HG03135 (cell line): ENCODE data around the gene GUCY1A2.
"Not testable (repeated sequence)": the region's sequence is repeated elsewhere in the genome, so short reads cannot be mapped to it uniquely, and the experiment has no call there.

Source experiments
- ATAC-seq: cut with Tn5 transposase; IDR thresholded peaks from one replicate; pipeline ENCODE4 v1.9.1; 2021; ENCODE audit warnings: mild to moderate bottlenecking, moderate library complexity; ENCODE audit not compliant: unreplicated experiment

Gene GUCY1A2

DNA sequence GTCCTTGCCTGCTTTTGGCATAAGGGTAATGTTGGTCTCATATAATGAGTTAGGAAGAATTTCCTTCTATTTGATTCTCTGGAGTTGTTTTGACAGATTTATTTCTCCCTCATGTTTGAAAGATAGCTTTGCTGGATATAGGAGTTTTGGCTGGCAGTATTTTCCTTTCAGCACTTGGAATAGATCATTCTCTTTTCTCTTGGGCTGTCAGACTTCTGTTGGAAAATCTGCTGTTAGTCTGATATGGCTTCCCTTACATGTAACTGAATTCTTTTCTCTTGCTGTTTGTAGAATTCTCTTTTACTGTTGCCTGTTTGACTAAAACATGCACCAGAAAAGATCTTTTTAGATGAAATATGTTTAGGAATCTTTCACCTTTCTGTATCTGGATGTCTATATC is 165.5 kb downstream of the GUCY1A2 start:
- no peak for ATAC-seq

DNA sequence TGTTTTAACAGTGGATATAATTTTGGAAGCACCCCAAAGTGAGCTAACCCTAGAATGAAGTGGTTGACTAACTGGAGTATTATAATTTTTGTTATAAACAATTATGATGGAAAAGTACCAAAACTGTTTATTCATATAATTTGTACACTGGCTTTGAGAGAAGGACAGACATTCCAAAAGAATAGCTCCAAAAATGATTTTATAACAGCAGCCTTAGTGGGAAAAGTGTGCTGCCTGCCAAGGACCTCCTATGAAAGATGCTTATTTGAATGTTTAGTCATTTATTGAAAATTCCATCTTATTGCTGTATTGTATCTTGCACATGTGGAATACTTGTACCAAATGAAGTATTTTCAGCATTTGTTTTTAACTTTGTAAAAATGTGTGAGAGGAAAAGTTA is 169.8 kb downstream of the GUCY1A2 start:
- ATAC-seq = no peak

DNA sequence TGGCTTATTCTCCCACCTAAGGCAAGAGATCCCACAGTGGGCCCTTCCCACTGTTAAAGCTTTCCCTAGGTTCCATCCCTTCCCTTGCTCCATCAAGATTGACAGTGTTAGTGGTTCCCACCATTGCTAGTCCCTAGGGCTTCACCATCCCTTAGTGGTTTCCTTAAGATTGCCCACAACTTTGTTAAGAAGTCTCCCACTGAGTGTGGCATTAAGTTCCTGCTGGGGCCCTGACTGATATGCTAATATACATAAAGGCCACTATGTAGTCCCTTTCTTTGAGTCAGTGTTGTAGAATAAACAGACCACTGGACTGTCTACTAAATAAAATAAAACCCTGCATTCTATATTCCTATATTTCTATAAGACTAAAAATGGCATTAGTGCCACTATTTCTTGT is 176.1 kb downstream of the GUCY1A2 start:
- no peak for ATAC-seq

DNA sequence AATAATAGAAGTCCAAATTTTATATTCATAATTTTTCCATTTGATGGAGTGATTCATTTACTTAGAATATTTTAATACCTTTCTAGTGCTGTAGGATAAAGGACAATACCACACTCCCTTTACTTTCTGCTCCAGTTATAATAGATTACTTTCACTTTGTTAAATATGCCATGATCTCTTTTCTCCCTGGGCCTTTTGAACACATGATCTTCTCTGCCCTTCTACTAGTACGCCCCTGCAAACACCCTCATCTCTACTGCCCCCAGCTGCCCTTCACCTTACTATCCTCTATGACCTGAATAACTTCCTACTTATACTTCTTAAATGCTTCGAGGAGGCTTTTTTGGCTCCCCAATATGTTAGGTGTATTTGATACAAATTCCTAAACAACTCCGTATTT is 177.3 kb downstream of the GUCY1A2 start:
- ATAC-seq = no peak

DNA sequence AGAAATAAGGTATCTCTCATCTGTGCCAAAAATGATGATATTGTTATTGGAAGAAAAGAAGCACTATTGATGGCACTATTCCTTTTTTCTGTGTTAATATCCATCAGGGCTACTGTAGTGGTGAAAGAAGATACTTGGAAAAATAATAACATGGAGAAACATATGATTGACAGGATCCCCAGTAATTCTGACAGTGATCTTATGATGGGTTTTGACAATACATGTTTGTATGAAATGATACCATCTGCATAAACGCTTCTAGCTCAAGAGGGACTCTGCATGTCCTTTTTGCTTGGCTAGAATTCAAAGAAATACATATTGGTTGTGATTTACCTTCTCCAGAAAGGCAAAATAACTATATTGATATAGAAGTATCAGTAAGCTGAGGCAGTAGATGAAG is 178.1 kb downstream of the GUCY1A2 start:
- ATAC-seq = no peak

DNA sequence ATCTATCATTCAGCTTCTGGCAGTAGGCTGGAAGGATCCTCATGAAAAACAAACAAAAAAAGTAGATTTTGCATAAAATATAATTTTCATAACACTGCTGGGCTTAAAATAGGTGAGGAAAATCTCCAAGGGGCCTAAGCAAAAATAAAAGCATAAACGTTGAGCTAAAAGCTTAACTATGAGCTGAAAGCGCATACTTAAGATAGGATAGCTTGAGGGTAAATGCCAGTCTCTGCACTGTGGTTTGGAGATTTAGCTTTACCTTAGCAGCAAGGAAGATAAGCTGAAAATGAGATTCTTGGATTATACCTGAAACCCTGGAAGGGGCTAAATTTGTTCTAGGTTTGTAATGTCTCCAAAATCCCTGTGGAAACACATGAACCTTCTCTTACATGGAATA is 183.7 kb downstream of the GUCY1A2 start:
- no peak for ATAC-seq

DNA sequence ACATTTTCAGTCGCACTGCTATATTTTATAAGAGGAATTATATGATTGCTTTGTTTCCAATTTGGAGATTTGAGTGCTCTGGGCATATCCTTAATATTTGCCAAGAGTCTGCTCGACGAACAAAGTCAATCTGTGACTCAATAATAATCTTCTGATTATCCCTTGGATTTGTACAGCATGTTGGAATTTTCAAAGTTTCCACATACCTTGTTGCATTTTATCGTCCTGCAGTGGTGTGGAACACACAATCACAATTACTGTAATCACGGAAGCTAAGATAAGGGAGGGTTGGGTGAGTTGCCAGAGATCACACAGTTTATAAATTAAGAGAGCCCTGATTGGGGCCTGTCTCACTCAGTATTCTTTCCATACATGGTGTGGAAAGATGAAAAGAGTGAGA is 189.3 kb downstream of the GUCY1A2 start:
- no peak for ATAC-seq

DNA sequence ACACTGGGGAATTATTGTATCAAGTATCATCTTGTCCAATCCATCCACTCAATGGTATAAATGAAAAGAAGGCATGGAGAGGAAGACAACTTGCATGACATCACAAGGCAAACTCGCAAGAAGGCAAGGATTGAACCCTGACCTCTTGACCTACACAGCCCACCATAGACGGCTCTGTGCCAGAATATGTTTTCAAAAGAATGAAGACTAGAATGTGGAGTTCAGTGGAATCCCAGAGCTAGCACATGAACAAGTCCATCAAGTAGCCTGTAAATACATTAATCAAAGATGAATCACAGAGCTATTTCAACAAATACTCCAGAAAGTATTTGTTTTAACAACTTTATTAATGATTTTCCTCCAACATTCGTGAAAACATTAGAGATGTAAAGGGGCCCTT is 189.7 kb downstream of the GUCY1A2 start:
- ATAC-seq = no peak

DNA sequence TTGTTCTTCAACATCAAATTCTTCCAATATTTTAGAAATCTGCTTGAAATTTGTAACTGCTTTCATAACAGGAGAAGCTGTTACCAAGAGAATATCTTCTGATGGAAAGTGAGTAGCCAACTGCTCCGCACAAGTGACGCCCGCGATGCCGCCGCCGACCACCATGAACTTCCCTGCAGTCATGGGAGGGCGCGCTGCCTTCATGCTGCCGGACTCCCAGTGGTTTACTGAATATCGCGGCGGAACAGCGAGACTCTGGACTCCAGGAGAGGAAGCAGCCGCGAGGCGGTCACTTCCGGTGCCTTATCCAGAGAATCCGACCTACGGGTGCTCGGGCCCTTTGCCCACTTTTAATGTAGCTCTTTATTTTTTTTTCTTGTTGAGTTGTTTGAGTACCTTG is 190.6 kb downstream of the GUCY1A2 start:
- no peak for ATAC-seq

DNA sequence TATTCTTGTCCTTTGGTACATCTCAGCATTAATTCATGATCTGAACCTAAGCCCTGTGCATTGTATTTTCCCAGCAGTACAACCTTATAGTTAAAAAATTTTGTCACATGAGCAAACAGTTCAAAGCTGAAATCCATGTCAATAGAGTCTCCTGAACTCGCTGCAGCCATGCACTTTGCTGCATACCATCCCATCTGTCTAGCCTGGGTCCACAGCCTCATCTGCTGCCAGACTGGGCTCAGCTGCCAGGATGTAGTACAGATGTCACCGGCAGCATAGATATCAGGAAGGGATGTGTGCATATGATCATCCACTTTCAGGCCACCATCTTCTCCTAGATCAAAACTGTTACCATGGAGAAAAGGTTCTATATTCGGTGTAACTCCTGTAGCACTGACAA is 191.7 kb downstream of the GUCY1A2 start:
- not testable (repeated sequence) for ATAC-seq

DNA sequence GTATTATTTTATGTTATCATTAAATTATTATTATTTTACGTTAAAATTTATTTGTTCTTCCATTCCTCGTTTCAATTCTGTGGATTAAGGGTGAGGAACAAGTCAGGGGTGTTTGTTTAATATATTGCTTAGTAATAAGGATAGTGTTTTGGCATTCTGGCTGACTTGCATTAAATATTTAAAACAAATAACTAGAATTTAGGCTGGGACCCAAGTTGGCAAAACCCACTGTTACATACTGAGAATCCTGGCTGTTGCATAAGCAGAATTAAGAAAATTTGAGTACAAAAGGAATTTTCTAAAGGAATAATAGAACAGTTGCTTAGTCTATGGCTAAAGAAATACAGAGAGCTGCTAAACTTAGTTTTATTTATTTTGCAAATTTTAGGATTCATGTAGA is 196.4 kb downstream of the GUCY1A2 start:
- no peak for ATAC-seq

DNA sequence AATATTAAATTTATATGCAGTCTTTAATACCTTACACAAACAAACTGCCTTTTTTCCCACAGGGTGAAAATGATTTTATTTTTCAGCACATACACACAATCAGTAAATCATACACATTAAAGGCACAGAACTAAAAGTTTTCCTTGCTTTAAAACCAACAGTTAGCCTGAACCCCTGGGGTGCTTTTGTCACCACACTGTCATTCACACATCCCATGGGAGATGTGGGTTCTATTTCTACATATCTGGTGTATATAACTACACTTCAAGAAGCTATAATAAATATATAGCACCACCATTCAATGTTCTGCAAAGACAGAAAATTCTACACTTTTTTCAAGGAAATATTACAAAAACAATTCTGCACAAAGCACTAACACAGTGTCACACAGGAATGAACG is 197.0 kb downstream of the GUCY1A2 start:
- no peak for ATAC-seq

DNA sequence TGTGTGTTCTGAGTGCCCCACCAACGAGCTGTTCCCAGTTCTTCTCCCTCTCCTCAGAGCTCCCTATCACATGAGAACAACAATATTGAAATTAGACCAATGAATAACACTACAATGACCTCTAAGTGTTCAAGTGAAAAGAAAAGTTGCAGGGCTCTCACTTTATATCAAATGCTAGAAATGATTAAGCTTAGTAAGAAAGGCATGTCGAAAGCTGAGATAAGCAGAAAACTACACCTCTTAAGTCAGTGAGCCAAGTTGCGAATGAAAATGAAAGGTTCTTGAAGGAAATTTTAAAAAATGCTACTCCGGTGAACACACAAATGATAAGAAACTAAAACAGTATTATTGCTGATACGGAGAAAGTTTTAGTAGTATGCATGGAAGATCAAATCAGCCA is 199.8 kb downstream of the GUCY1A2 start:
- ATAC-seq = no peak

DNA sequence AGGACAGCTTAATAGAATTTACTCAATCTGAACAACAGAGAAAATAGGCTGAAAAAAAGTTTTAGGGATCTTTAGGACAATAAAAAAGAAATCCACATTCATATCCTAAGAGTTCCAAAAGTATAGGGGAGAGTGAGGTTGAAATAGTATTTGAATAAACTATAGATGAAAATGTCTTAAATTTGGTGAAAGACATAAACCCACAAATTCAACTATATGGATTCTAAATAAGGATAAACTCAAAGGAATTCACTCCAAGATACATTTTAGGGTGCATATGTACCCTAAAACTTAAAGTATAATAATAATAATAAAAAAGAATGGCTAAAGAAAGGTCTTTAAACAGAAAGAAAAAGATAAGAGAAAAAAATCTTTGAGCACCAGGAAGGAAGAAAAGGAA is 203.1 kb downstream of the GUCY1A2 start:
- ATAC-seq = no peak

DNA sequence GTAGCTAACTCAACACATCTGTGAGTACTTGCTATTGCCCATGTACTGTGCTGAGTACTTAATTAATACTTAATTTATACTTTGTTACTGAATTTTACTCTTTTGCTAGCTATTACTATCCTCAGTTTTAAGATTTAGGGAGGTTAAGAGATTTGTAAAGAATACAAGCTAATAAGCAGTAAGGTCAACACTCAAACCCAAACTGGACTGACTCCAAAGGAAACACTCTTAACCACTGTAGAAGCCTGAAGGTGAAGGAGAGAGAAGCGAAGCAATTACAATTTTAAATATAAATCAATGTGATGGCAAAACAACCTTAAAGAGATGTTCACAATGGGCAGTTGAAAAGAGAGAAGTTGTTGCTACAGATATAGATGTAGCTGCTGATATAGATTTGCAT is 204.5 kb downstream of the GUCY1A2 start:
- no peak for ATAC-seq

DNA sequence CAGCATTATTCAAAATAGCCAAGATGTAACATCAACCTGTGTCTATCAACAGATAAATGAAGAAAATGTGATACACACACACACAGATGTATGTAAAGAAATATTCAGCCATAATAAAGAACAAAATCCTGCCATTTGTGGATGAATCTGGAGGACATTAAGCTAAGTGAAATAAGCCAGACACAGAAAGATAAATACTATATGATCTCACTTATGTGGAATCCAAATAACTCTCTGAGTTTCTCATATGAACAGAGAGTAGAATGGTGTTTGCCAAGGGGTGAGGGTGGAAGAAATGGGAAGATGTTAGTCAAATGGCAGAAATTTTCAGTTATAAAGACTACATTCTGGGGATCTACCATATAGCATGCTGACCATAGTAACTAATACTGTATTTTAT is 224.2 kb downstream of the GUCY1A2 start:
- ATAC-seq = no peak

DNA sequence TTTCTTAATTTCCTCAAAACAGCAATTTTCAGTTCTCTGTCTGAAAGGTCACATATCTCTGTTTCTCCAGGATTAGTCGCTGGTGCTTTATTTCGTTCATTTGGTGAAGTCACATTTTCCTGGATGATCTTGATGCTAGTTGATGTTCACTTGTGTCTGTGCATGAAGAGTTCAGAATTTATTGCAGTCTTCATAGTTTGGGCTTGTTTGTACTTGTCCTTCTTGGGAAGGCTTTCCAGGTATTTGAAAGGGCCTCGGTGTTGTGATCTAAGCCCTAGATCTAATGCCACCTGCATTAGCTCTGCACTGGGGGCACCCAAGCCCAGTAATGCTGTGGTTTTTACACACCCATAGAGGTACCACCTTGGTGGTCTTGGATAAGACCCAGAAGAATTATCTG is 228.9 kb downstream of the GUCY1A2 start:
- no peak for ATAC-seq

DNA sequence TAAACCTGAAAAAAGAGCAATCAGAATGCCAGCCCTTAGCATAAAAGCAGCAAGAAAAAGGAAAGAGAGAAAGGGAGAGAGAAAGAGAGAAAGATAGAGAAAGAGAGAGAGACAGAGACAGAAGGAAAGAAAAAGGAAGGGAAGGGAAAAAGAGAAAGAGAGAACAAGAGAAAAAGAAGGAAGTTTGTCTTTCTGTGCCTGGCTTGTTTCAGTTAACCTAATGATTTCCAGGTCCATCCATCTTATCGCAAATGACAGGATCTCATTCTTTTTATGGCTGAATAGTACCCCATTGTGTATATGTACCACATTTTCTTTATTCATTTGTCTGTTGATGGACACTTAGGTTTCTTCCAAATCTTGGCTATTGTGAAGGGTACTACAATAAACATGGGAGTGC is 230.8 kb downstream of the GUCY1A2 start:
- no peak for ATAC-seq

DNA sequence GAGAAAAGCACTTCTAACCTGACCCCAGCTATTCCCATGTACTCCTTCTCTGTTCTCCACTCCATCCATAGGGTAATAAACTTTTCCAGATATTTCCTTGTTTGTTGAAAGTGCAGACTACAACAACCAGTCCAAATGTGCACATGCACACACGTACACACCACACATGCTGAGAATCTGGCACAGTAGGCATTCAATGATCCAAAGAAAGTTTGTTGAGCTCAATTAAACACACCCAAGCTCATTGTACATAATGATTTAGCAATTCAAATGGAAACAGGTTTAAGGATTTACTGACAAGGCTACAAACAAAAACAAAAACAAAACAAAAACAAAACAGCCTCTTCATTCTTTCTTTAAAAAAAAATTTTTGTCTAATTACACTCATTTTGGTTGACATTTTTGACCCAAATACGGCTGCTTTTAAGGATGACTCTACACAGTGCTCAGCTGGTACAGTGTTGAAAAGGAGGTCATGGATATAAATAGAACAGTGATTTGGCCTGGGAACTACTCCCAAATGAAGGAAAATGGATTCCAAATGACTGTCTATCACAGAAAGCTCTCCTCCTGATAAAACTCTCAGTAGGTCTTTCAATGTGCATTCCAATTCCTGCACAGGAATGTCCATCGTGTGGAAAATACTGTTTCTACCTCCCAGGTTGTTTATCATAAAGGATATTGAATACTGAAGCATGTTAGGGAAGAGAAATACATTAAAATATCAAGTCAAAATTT is 232.2 kb downstream of the GUCY1A2 start:
- ATAC-seq = no peak

DNA sequence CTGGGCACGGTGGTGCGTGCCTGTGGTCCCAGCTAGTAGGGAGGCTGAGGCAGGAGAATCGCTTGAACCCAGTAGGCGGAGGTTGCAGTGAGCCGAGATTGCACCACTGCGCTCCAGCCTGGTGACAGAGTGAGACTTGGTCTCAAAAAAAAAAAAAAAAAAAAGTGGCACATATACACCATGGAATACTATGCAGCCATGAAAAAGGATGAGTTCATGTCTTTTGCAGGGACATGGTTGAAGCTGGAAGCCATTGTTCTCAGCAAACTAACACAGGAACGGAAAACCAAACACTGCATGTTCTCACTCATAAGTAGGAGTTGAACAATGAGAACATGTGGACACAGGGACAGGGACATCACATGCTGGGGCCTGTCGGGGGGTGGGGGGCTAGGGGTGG is 241.0 kb downstream of the GUCY1A2 start:
- not testable (repeated sequence) for ATAC-seq

DNA sequence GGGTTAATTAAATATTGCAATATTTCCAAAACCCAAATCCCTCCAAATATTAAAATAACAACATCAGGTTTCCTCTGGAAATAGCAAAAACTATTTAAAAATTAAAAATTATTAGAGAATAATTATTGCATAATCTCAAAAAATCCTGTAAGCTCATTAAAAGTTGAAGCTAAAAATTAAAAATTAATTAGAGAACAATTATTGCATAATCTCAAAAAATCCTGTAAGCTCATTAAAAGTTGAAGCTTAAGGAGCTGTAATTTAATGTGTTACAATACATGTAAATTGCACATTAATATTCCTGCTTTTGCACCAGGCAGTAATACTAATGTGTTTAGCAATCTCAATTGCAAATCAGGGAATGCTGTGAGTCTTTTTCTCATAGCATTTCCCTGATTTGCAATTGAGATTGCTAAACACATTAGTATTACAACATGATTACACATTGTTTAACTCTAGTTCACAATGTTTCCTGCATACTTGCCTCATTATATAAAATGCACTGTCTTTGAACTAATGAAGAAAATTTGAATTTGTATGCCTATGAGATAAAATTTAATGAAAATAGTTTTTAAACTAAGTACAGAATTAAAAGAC is 247.7 kb downstream of the GUCY1A2 start:
- no peak for ATAC-seq

DNA sequence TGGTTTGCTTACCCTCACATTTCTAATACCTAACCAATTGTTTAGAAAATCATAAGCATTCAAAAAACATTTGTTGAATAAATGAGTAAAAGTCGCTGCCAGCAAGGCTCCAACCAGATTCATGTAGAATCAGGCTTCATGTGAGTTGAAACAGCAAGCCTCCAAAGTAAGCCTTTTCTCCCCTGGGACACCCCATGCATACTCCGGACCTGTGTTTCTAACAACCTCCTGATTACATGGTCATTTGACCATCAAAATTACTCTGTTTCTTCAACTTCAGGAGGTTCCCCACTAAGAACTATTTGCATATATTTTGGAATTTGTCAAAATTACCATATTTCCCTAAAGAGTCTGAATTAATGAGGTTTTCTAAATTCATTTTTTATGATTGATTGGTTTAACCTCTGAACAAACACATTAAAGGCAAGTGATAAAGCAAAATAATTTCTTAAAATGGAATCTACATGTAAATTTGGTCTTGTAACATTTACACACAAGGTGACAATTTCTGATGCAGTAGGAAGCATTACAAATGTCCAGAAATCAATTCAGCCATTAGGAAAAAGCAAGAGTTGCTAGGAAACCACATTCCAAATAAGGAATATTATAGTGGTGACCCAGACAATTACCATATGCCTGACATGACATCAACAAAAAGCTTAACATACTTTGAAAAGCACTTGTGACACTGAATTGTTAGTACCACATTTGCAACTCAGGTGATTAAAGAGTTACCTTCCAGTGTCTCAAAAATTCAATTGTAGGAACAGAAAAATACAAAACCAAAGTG is 252.6 kb downstream of the GUCY1A2 start:
- no peak for ATAC-seq
